ELF-1 (cell line): ENCODE measurements around the gene PTGIR.

Experiments used
- DNase-seq: peaks from one replicate; pipeline ENCODE4 v3.0.0-alpha.2; 2016; ENCODE audit warnings: low read depth, low spot score

Gene PTGIR

DNA sequence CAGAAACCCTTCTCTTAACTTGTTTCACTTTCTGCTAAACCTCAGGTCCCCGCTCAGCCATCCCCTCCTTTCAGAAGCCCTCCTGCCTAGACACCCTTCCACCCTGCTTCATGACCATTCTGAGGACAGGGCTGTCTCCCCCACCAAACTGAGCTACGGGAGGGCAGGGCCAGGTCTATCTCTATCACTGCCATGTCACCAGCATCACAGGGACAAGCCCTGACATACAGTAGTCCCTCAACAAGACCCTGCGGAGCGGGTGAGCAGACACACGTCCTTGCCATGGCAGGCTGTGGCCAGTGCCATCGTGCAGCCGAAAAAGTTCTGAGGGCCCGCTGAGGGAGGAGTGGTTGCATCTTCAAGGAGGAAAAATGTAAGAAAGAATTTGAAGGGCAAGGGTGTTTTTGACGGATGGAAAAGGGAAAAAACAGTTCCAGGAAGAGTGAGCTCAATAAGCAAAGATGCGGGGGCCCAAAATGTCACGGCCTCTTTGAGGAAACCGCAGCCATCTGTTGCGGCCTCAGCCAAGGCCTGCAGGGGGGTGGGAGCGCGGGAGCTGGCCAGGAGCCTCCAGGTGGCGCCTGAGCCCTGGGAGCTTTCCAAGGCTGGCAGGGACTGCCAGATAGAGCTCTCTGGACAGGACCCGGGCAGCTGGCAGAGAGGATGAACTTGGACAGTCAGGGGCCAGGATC, 8.1 kb downstream of the PTGIR start:
- peak; percentile 73 for DNase-seq

DNA sequence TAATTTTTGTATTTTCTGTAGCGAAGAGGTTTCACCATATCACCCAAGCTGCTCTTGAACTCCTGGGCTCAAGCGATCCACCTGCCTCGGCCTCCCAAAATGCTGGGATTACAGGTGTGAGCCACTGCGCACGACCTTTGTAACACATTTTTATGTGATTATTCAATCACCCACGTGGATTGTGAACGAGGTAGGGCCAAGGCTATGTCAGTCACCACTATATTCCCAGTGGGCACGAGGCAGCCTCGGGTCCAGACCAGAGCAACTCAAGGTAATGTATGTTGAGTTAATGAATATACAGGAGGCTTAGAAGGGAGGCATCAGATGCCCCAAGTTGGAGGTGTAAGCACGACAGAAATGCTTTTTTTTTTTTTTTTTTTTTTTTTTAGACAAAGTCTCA, 8.9 kb downstream of the PTGIR start:
- DNase-seq = no peak

DNA sequence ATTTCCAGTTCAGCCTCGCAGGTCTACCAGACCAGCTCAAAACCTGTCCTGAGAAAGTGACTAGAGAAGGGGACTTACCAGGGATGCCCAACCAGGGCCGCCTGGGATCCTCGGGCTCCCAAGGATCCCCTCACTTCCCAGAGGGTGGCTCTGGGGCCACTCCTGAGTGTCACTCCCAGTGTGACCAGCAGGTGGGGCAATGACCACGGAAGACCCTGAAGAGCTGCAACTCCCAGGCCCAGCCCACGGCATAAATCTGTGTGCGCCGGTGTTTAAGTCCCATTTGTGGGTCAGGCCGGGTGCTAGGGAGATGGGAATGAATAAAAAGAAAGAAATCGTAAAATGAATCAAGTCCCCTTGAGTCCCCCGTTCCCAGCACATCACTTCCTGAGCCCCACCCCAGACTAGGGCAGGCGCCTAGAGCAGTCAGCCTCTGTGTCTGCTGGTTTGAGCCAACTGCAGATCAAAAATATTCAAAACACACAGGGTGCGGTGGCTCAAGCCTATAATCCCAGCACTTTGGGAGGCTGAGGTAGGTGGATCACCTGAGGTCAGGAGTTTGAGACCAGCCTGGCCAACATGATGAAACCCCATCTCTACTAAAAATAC, 10.7 kb downstream of the PTGIR start:
- peak; percentile 88 for DNase-seq

DNA sequence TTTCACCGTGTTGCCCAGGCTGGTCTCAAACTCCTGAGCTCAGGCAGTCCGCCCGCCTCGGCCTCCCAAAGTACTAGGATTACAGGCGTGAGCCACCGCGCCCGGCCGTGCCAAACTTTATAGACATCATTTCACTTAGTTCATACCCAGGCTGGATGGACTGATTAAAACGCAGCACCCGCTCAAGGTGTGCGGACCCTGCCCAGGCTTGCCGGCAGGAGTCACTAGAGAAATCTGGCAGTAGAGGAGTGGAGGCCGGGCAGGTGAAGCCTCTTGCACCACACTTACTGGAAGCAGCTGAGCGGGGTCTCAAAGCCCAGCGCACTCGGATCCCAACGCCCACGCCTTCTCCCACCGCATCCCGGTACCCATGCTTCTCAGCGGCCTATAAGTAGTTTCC, 11.4 kb downstream of the PTGIR start:
- DNase-seq = no peak

DNA sequence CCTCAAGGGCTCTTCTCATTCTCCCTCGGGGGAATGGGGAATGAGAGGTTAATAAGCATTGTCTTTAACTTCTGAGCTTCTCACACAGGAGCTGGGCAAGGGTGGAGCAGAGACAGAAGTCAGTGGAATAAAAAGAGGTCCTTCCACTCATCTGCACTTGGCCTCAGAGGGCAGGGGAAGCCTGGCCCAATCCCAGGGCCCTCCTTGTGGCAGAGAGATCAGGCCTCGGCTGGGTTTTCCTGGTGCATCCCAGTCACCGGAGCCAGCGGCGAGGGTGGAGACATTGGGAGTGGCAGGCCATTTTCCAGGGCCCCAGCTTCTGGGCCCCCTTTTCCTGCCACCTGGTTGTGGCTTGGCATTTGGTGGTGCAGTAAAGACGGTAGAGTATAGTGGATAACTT, 13.1 kb downstream of the PTGIR start:
- DNase-seq = no peak

DNA sequence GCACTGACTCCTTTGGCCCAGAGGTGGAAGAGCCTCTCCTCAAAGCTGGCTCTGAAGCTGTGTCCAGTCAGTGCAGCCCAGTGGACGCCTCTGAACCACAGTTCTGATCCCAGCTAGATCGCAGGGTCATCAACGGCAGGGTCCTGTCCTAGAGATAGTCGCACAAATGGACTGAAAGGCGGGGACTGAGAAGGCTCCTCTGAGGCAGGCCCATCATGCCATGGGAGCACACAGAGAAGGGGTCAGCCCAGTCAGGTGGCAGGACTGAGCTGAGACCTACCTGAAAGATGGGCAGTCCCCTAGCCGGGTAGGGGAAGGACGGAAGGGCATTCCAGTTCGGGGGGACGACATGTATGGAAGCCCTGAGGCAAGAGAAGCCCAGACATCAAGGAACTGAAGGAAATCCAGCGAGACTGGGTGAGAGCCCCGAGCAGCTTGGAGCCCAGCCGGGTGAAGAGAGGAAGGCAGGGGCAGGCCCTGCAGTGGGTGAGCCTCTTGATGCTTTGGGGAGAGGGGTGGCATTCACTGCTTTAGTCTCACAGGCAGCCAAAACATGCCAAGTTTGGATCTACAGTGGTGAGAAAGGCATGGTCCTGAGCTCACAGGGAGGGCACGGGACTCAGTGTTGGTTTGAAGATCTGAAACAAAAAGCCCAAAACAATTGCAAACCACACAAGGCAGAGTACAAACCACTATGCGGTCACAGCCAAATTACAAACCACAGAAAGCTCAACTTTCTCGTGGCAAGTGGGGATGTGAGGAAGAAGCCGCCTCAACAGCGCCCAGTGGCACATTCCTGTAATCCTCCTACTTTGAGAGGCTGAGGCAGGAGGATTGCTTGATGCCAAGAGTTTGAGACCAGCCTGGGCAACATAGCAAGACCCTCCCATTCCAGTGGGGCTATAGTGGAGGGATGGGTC, 13.8 kb downstream of the PTGIR start:
- no peak for DNase-seq

DNA sequence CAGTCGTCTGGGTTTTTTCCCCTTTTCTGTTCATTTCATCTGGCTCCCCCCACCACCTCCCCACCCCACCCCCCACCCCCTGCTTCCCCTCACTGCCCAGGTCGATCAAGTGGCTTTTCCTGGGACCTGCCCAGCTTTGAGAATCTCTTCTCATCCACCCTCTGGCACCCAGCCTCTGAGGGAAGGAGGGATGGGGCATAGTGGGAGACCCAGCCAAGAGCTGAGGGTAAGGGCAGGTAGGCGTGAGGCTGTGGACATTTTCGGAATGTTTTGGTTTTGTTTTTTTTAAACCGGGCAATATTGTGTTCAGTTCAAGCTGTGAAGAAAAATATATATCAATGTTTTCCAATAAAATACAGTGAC, 14.5 kb downstream of the PTGIR start:
- DNase-seq = no peak

DNA sequence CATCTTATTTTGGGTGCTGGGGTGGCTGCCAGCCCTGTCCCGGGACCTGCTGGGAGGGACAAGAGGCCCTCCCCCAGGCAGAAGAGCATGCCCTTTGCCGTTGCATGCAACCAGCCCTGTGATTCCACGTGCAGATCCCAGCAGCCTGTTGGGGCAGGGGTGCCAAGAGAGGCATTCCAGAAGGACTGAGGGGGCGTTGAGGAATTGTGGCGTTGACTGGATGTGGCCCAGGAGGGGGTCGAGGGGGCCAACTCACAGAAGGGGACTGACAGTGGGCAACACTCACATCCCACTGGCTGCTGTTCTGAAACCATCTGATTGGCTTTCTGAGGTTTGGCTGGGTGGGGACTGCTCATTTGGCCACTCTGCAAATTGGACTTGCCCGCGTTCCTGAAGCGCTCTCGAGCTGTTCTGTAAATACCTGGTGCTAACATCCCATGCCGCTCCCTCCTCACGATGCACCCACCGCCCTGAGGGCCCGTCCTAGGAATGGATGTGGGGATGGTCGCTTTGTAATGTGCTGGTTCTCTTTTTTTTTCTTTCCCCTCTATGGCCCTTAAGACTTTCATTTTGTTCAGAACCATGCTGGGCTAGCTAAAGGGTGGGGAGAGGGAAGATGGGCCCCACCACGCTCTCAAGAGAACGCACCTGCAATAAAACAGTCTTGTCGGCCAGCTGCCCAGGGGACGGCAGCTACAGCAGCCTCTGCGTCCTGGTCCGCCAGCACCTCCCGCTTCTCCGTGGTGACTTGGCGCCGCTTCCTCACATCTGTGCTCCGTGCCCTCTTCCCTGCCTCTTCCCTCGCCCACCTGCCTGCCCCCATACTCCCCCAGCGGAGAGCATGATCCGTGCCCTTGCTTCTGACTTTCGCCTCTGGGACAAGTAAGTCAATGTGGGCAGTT, 15.1 kb downstream of the PTGIR start:
- DNase-seq = no peak

DNA sequence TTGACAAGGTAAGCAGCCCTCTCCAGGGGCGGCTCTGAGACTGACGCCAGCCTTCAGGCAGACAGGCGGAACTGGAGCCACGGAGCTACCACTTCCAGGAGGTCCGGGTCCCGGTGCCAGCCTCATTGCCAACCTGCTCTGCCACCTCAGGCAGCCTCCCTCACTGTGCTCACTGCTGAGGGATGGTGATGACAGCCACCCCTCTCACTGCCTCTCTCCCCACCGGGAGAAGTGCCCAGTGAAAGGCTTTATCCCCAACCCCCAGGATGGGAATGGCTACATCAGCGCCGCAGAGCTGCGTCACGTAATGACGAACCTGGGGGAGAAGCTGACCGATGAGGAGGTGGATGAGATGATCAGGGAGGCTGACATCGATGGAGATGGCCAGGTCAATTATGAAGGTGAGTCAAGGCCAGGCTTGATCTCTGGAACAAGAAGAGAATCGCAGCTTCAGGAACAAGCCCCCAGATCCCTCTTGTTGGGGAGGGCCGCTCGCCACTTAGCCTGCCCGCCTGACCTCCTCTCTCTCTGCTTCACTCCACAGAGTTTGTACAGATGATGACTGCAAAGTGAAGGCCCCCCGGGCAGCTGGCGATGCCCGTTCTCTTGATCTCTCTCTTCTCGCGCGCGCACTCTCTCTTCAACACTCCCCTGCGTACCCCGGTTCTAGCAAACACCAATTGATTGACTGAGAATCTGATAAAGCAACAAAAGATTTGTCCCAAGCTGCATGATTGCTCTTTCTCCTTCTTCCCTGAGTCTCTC, 16.1 kb downstream of the PTGIR start:
- no peak for DNase-seq

DNA sequence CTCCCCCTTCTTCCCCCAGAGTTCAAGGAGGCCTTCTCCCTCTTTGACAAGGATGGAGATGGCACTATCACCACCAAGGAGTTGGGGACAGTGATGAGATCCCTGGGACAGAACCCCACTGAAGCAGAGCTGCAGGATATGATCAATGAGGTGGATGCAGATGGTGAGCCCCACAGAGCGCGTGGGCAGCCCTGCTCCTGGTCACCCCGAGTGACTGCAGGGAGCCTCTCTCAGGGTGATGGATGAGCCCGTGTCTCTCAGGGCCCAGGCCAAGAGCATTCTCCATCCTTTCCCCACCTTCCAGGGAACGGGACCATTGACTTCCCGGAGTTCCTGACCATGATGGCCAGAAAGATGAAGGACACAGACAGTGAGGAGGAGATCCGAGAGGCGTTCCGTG, 16.7 kb downstream of the PTGIR start:
- no peak for DNase-seq

DNA sequence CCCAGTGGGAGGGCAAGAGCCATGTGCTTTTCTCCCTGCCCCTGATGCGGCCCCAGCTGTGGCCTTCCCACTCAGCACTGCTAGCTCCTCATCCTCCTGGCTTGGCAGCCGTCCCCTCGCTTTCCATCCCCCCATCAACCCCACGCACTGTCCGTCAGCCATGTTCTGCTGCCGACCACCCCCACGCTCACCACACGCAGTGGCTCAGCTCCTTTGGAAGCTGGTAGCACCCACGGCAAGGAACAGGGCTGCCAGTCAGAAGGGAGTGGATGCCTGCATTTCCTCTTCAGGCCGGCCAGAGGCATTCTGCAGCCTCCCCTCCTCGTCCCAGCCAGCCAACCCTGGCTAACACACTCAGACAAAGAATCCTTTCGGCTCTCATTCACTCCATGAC, 17.4 kb downstream of the PTGIR start:
- DNase-seq = no peak

DNA sequence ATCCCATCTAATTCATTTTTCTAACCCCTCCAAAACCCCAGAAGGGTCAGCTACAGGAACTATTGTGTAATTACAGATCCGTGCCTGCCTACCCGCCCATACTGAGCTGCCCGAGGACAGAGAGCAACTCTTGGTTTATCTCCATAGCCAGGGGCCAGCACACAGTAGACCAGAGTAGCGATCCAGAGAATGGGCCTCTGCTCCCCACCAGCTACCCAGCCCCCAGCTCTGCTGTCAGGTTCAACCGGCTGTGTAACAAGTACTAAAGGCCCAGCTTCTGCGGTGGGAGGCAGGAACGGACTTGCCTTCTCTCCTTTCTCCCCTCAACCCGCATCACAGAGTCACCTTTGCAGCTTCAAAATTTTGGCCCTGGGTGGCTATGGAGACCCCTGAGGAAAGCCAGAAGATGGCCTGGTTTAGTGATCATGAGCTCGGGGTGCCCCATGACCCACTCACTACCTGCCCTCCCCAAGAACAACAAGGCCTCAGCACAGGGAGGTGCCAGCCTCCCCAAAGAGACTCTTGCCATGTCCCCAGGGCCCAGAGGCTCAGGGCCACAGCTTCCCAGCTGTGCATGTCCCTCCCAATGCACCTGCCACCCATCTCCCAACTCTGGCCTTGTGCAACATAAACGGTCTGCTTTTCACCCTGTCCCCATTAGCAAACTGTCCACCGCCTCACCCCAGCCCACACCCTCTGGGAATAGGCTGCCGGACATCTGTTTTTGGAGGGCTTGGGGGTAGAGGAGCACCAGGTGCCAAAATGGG, 18.0 kb downstream of the PTGIR start:
- no peak for DNase-seq

DNA sequence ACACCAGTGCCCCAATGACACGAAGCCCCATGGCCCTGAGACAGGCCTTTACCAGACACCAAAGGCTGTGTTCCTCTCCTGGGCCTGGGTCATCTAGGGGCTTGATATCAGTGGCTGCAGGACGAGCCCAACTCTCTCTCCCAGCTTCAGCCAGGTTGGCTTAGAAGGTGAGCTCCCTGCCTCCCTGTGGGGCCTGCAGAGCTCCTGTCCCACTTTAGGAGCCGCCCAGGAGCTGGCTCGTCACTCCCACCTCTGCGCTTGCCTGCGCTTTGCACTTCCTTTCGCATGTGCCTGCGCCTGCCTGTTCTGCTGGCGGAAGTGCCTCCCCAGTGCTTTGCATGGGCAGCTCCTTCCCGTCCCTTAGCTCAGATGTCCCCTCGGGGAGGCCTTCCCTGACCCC, 18.9 kb downstream of the PTGIR start:
- no peak for DNase-seq

DNA sequence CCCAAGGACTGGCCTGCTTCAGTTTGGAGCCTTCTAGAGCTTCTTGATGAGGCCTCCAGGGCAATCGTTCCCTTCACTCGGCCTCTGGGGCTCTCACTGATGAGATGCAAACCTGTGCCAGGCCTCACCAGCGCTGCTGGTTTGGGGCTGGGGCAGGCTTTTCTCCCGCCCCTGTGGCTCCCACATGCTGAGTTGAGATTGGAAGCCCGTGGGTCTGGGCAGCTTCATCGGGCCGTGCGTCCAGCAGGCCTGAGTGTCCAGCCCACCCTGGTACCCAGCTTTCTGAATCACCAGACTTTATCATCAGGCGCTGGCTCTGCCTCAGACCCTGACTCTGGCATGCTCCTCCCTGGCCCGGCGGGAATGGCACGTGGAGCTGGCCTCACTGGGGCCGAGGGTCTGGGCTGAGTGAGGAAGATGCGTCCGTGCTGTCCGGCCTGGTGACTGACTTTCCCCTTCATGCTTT, 19.5 kb downstream of the PTGIR start:
- no peak for DNase-seq

DNA sequence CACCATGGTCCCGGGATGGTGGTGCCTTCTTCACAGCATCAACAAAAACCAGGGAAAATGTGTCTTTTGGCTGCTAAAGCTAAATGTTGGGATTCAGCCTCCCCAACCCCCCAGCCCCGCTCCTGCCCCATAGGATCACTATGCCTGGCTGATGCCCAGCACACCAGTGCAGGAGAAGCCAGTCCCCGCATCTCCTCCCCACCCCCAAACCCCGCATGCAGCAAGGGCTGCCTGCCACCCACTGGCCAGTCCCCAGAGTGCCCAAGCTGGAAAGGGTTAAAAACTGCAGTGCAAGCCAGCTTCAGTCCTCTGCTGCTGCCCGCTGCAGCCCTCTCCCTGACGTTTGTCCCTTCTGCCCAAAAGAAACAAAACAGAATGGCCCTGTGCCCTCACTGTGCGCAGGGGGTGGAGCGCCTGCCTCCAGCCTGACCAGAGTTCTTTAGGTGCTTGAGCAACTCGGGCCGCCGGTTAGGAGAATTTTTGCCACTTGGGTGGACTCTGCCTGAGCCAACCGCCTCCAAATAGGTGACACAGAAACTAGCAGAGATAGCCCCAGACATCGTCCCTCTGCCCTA, 20.0 kb downstream of the PTGIR start:
- no peak for DNase-seq

DNA sequence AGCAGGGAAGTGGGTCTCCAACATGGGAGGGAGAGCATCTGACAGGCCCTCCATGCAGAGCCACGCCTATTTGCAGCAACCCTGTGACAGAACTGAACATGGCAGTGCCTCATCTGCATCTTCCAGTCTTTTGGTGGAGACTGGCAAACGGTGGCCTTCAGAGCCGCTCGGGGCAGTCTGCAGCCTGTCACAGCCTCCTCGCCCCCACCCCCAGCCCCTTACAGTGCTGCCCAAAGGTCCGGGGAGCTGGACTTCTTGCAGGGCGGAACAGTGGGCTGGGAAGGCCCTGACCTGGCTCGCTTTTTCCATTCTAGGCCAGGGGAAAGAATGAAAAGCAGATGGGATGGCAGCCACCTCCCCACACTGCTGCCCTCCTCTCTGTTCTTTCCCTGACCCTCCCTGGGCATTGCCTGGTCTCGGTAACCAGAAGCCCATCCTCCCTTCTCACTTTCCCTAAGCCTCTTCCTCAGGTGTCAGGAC, 21.1 kb downstream of the PTGIR start:
- DNase-seq = no peak

DNA sequence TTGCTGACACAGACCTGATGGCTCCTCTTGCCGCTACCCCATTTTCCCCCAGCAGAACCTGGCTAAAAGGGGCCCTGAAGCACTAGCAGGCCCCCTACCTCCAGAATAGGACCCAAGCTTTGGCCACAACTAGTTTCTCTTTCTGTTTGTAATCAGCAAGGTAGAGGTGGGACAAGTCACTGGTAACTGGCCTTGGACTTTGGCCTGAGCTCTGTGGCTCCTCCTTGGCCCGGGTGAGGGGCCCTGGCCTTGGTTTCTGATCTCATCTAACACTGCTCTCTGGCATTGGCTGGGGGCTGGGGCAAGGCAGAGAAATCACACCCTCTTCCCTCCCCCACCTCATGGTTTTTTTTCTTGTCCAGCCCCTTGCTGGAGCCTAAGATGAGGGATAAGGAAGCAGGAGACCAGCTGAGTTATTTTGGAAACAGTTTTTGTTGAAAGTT, 21.7 kb downstream of the PTGIR start:
- no peak for DNase-seq

DNA sequence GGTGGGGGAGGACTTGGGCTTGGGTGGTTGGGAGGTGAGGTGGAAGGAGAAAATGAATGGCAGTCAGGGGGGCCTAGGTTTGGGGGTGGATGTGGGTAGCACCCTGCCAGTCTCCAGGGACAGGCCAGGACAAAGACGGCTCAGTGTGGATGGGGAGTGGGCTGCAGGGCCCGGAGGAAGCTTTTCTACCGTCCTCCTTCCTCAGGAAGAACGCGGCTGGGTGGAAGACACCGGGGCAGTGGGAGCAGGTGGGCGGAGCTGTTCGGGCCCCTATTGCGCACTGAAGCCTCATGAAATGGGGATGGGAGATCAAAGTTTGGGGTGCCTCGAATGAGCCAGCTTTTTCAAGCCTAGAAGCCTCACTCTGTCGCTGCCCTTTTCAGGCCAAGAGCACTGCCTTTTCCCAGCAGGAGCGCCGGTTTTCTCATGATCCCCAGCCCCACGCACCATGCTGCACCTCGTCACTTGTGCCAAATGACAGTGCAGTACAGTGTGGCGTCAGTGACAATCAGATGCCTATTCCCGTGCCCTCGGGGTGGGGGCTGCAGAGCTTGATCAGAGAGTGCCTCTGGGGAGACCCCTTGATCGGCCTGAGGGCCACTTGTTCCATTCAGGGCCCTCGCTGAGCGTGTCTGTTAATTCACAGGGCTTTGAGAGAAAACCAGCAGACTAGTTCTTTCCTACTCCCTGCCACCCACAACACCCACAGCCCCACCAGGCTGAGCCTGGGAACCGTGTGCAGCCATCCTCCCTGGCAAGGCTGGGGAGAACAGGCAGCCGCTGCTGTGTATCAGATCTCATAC, 22.3 kb downstream of the PTGIR start:
- no peak for DNase-seq
